IPS-20b (cell line): ENCODE measurements around the gene HTT.

Source experiments
- H3K27ac ChIP-seq: one replicate; pipeline ENCODE4 v1.5.1; 2013; ENCODE audit warnings: low read length
- H3K27me3 ChIP-seq: 2 replicates; pipeline ENCODE4 v1.6.1; 2013; ENCODE audit warnings: mild to moderate bottlenecking, low read length, inconsistent platforms; ENCODE audit not compliant: insufficient read depth
- H3K36me3 ChIP-seq: 2 replicates; pipeline ENCODE4 v1.6.1; 2013; ENCODE audit warnings: low read depth, mild to moderate bottlenecking, inconsistent platforms, low read length, moderate library complexity; ENCODE audit not compliant: insufficient read depth
- H3K4me1 ChIP-seq: 2 replicates; pipeline ENCODE4 v1.6.1; 2013; ENCODE audit warnings: mild to moderate bottlenecking, control low read depth, inconsistent platforms, low read length, moderate library complexity; ENCODE audit not compliant: insufficient read depth
- H3K4me3 ChIP-seq: 2 replicates; pipeline ENCODE4 v1.5.1; 2013; ENCODE audit warnings: mild to moderate bottlenecking, low read length, inconsistent platforms
- H3K9ac ChIP-seq: 2 replicates; pipeline ENCODE4 v1.6.1; 2013; ENCODE audit warnings: low read depth, mild to moderate bottlenecking, inconsistent platforms, low read length, moderate library complexity
- H3K9me3 ChIP-seq: 2 replicates; pipeline ENCODE4 v1.6.1; 2013; ENCODE audit warnings: mild to moderate bottlenecking, low read depth, low read length, inconsistent platforms; ENCODE audit not compliant: insufficient read depth

The HTT gene

GRCh38 chr4:3115637-3116270, 41.3 kb downstream of the HTT start:
- Histone ChIP-seq H3K36me3 (peaks cover 90% of the 10 kb centered on the region), H3K9ac (no peak overlapping the region), H3K4me3 (no peak overlapping the region)

GRCh38 chr4:3116955-3117354, 42.5 kb downstream of the HTT start:
- H3K4me3 ChIP-seq: no peak overlapping the region
- H3K9me3 ChIP-seq: no peaks in the 10 kb centered on the region
- no peak overlapping the region for H3K27ac ChIP-seq
- H3K36me3 ChIP-seq: peaks cover 93% of the 10 kb centered on the region
- H3K4me1 ChIP-seq: no peaks in the 10 kb centered on the region
- no peak overlapping the region for H3K9ac ChIP-seq
- H3K27me3 ChIP-seq: no peaks in the 10 kb centered on the region

More at GRCh38 chr4:3115637-3116270, 41.3 kb downstream of the HTT start:
- no peaks in the 10 kb centered on the region for H3K9me3 ChIP-seq
- no peaks in the 10 kb centered on the region for H3K4me1 ChIP-seq
- H3K27ac ChIP-seq: no peak overlapping the region
- H3K27me3 ChIP-seq: no peaks in the 10 kb centered on the region

GRCh38 chr4:3118312-3118711, 43.8 kb downstream of the HTT start:
- H3K9ac ChIP-seq: no peak overlapping the region
- no peaks in the 10 kb centered on the region for H3K9me3 ChIP-seq
- no peaks in the 10 kb centered on the region for H3K4me1 ChIP-seq
- H3K27me3 ChIP-seq: no peaks in the 10 kb centered on the region
- no peak overlapping the region for H3K4me3 ChIP-seq
- H3K36me3 ChIP-seq: peaks cover 91% of the 10 kb centered on the region
- no peak overlapping the region for H3K27ac ChIP-seq

- H3K27me3 ChIP-seq: no peaks in the 10 kb centered on the region
- H3K4me3 ChIP-seq: no peak overlapping the region
- no peaks in the 10 kb centered on the region for H3K9me3 ChIP-seq
- no peak overlapping the region for H3K9ac ChIP-seq
- H3K36me3 ChIP-seq: peaks cover 88% of the 10 kb centered on the region
- H3K4me1 ChIP-seq: no peaks in the 10 kb centered on the region
- no peak overlapping the region for H3K27ac ChIP-seq
Observed at GRCh38 chr4:3119464-3119863, 45.0 kb downstream of the HTT start.

- Histone ChIP-seq H3K4me1 (no peaks in the 10 kb centered on the region), H3K27me3 (no peaks in the 10 kb centered on the region), H3K4me3 (no peak overlapping the region), H3K27ac (no peak overlapping the region), H3K9me3 (no peaks in the 10 kb centered on the region), H3K36me3 (peaks cover 85% of the 10 kb centered on the region), H3K9ac (no peak overlapping the region)
Observed at GRCh38 chr4:3121110-3121509, 46.6 kb downstream of the HTT start.

GRCh38 chr4:3121596-3121995, 47.1 kb downstream of the HTT start:
- no peaks in the 10 kb centered on the region for H3K27me3 ChIP-seq
- H3K9me3 ChIP-seq: no peaks in the 10 kb centered on the region
- H3K27ac ChIP-seq: no peak overlapping the region
- H3K9ac ChIP-seq: no peak overlapping the region
- no peak overlapping the region for H3K4me3 ChIP-seq
- H3K4me1 ChIP-seq: no peaks in the 10 kb centered on the region
- H3K36me3 ChIP-seq: peaks cover 84% of the 10 kb centered on the region

GRCh38 chr4:3122081-3122563, 47.6 kb downstream of the HTT start:
- H3K9ac ChIP-seq: no peak overlapping the region
- H3K4me1 ChIP-seq: no peaks in the 10 kb centered on the region
- H3K9me3 ChIP-seq: no peaks in the 10 kb centered on the region
- peaks cover 84% of the 10 kb centered on the region for H3K36me3 ChIP-seq
- H3K27me3 ChIP-seq: no peaks in the 10 kb centered on the region
- no peak overlapping the region for H3K4me3 ChIP-seq
- H3K27ac ChIP-seq: no peak overlapping the region

- Histone ChIP-seq H3K27me3 (no peaks in the 10 kb centered on the region), H3K9me3 (no peaks in the 10 kb centered on the region), H3K4me3 (no peak overlapping the region), H3K9ac (no peak overlapping the region), H3K4me1 (no peaks in the 10 kb centered on the region), H3K36me3 (peaks cover 84% of the 10 kb centered on the region), H3K27ac (no peak overlapping the region)
Observed at GRCh38 chr4:3123181-3123671, 48.7 kb downstream of the HTT start.

GRCh38 chr4:3124070-3124767, 49.7 kb downstream of the HTT start:
- no peak overlapping the region for H3K4me3 ChIP-seq
- H3K27me3 ChIP-seq: no peaks in the 10 kb centered on the region
- H3K4me1 ChIP-seq: no peaks in the 10 kb centered on the region
- H3K9ac ChIP-seq: no peak overlapping the region
- no peaks in the 10 kb centered on the region for H3K9me3 ChIP-seq
- no peak overlapping the region for H3K27ac ChIP-seq
- H3K36me3 ChIP-seq: peaks cover 84% of the 10 kb centered on the region

GRCh38 chr4:3127112-3127511, 52.6 kb downstream of the HTT start:
- no peaks in the 10 kb centered on the region for H3K4me1 ChIP-seq
- H3K27me3 ChIP-seq: no peaks in the 10 kb centered on the region
- no peak overlapping the region for H3K27ac ChIP-seq
- no peak overlapping the region for H3K4me3 ChIP-seq
- peaks cover 84% of the 10 kb centered on the region for H3K36me3 ChIP-seq
- no peak overlapping the region for H3K9ac ChIP-seq
- no peaks in the 10 kb centered on the region for H3K9me3 ChIP-seq

GRCh38 chr4:3128058-3128457, 53.6 kb downstream of the HTT start:
- H3K4me1 ChIP-seq: no peaks in the 10 kb centered on the region
- no peaks in the 10 kb centered on the region for H3K27me3 ChIP-seq
- no peak overlapping the region for H3K9ac ChIP-seq
- H3K9me3 ChIP-seq: no peaks in the 10 kb centered on the region
- H3K4me3 ChIP-seq: no peak overlapping the region
- H3K36me3 ChIP-seq: peaks cover 84% of the 10 kb centered on the region
- no peak overlapping the region for H3K27ac ChIP-seq

- Histone ChIP-seq H3K4me3 (no peak overlapping the region), H3K4me1 (no peaks in the 10 kb centered on the region), H3K9ac (no peak overlapping the region), H3K9me3 (no peaks in the 10 kb centered on the region), H3K36me3 (peaks cover 93% of the 10 kb centered on the region), H3K27me3 (no peaks in the 10 kb centered on the region), H3K27ac (no peak overlapping the region)
Observed at GRCh38 chr4:3128976-3129375, 54.5 kb downstream of the HTT start.
